Mammary epithelial cell (primary cell): ENCODE data around the gene LRRN4.

Source experiments
- EZH2 ChIP-seq: IDR thresholded peaks from 2 replicates; pipeline ENCODE4 v1.6.1; 2012; ENCODE audit warnings: low read length, inconsistent platforms, borderline replicate concordance
- TF ChIP-seq, protein P1 (sequence below), 2 donors: IDR thresholded peaks in 1 of 2; conservative IDR thresholded peaks in 1 of 2; 2 replicates each; pipeline ENCODE4 v1.5.1; 2011 to 2012; ENCODE audit warnings: inconsistent platforms in 2 of 2, low read length in 2 of 2, mild to moderate bottlenecking in 2 of 2, control low read depth in 1 of 2, low read depth in 1 of 2; ENCODE audit not compliant: insufficient read depth in 1 of 2; ENCODE audit errors: extremely low read depth in 1 of 2

GRCh38 chr20:6099819-6100218 lies 46.0 kb upstream of the LRRN4 start:
- TF ChIP-seq, protein P1, sequence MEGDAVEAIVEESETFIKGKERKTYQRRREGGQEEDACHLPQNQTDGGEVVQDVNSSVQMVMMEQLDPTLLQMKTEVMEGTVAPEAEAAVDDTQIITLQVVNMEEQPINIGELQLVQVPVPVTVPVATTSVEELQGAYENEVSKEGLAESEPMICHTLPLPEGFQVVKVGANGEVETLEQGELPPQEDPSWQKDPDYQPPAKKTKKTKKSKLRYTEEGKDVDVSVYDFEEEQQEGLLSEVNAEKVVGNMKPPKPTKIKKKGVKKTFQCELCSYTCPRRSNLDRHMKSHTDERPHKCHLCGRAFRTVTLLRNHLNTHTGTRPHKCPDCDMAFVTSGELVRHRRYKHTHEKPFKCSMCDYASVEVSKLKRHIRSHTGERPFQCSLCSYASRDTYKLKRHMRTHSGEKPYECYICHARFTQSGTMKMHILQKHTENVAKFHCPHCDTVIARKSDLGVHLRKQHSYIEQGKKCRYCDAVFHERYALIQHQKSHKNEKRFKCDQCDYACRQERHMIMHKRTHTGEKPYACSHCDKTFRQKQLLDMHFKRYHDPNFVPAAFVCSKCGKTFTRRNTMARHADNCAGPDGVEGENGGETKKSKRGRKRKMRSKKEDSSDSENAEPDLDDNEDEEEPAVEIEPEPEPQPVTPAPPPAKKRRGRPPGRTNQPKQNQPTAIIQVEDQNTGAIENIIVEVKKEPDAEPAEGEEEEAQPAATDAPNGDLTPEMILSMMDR (conservative IDR thresholded peaks at IDR 0.05 in 1 of 2, IDR thresholded peaks at IDR 0.05 in 1 of 2; ENCODE audit: extremely low read depth in 1 of 2, insufficient read depth in 1 of 2, low read depth in 1 of 2, low read length in 2 of 2) = no peak
- TF ChIP-seq EZH2 = no peak
